Activated B cell treated with CpG ODN at 0.5 μM for 24 hours (primary cell): ENCODE results near the gene PAGE4. TPM values are rescaled to one million over a fixed set of nuclear protein-coding genes. Genes with fewer than 3 reads are reported as not detected.

Experiments
- ATAC-seq: fragments of 200-7000 bp; cut with Tn5 transposase; one replicate; pipeline ENCODE4 v1.10.0; 2021; ENCODE audit warnings: low read depth, mild to moderate bottlenecking, moderate library complexity
- CTCF ChIA-PET: fragments of 350-600 bp; sonication (Branson Sonifier 250); formaldehyde crosslinking; loops from one replicate; lab custom pipeline; 2021; ENCODE audit warnings: antibody characterized with exemption; lab: Charles Lee
- POLR2A ChIA-PET: fragments of 350-600 bp; sonication (Branson Sonifier 250); formaldehyde crosslinking; loops from one replicate; lab custom pipeline; 2021; ENCODE audit warnings: antibody characterized with exemption; lab: Charles Lee
- DNase-seq: peaks from one replicate; pipeline ENCODE4 v3.0.0; 2022
- H3K27ac Mint-ChIP-seq: one replicate; pipeline ENCODE4 v1.8.0; 2020; ENCODE audit warnings: mixed read lengths
- H3K27me3 Mint-ChIP-seq: one replicate; pipeline ENCODE4 v1.8.0; 2021; ENCODE audit warnings: mixed read lengths
- H3K36me3 Mint-ChIP-seq: one replicate; pipeline ENCODE4 v1.8.0; 2021; ENCODE audit warnings: low read depth, mixed read lengths
- H3K4me1 Mint-ChIP-seq: one replicate; pipeline ENCODE4 v1.8.0; 2021; ENCODE audit warnings: mixed read lengths
- H3K4me3 Mint-ChIP-seq: one replicate; pipeline ENCODE4 v1.8.0; 2020; ENCODE audit warnings: mild to moderate bottlenecking, mixed read lengths
- H3K9me3 Mint-ChIP-seq: one replicate; pipeline ENCODE4 v1.8.0; 2020; ENCODE audit warnings: mixed read lengths
- intact Hi-C: fragments of 100-400 bp; cut with micrococcal nuclease; formaldehyde crosslinking; loops from one replicate; pipeline ENCODE4 v1.15.1; 2024
- total RNA-seq: library from RNA; stranded (reverse); gene quantifications from 2 replicates; pipeline ENCODE4 v1.2.3, GENCODE V29; 2022
- TF ChIP-seq, protein P1 (sequence below): fragments of 200-600 bp; IDR thresholded peaks from one replicate; pipeline ENCODE4 v1.8.0; 2022; ENCODE audit warnings: antibody characterized with exemption, mild to moderate bottlenecking

PAGE4 gene, protein sequence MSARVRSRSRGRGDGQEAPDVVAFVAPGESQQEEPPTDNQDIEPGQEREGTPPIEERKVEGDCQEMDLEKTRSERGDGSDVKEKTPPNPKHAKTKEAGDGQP
- not detected in 2 replicates for total RNA-seq

DNA sequence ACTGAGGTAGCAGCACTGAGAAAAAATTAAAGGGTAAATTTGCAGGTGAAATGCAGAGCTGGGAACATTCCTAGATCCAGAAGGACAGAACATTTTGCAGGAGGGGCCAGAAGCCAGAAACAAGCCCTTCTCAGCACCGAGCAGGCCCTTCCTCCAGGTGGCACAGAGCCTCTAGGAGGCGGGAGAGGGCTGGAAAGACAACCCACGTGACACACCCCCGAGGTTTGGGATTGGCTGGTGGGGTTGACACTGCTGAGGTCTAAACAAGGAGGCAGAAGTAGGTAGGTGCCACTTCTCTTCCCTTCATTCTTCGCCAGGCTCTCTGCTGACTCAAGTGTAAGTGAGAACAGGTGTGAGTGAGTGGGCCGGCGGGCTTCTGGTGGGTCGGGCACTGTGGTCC lies at the start of gene PAGE4:
TSS of gene PAGE4 (plus strand) at position 288 of the 400 bp plus-strand sequence. CDS start 1,126 bp downstream, outside the sequence.
- no peak for ATAC-seq
- intact Hi-C loops: no loop called here
- no peaks in the 10 kb centered on the region for H3K4me1 Mint-ChIP-seq
- no peaks in the 10 kb centered on the region for H3K9me3 Mint-ChIP-seq
- ChIA-PET POLR2A (no interaction called here), CTCF (no interaction called here)
- TF ChIP-seq, protein P1, sequence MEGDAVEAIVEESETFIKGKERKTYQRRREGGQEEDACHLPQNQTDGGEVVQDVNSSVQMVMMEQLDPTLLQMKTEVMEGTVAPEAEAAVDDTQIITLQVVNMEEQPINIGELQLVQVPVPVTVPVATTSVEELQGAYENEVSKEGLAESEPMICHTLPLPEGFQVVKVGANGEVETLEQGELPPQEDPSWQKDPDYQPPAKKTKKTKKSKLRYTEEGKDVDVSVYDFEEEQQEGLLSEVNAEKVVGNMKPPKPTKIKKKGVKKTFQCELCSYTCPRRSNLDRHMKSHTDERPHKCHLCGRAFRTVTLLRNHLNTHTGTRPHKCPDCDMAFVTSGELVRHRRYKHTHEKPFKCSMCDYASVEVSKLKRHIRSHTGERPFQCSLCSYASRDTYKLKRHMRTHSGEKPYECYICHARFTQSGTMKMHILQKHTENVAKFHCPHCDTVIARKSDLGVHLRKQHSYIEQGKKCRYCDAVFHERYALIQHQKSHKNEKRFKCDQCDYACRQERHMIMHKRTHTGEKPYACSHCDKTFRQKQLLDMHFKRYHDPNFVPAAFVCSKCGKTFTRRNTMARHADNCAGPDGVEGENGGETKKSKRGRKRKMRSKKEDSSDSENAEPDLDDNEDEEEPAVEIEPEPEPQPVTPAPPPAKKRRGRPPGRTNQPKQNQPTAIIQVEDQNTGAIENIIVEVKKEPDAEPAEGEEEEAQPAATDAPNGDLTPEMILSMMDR: no peak
- peaks cover 8% of the 10 kb centered on the region for H3K27me3 Mint-ChIP-seq
- DNase-seq: no peak
- H3K36me3 Mint-ChIP-seq: no peaks in the 10 kb centered on the region
- H3K27ac Mint-ChIP-seq: no peak within 1 kb of the TSS
- H3K4me3 Mint-ChIP-seq: no peak within 1 kb of the TSS

DNA sequence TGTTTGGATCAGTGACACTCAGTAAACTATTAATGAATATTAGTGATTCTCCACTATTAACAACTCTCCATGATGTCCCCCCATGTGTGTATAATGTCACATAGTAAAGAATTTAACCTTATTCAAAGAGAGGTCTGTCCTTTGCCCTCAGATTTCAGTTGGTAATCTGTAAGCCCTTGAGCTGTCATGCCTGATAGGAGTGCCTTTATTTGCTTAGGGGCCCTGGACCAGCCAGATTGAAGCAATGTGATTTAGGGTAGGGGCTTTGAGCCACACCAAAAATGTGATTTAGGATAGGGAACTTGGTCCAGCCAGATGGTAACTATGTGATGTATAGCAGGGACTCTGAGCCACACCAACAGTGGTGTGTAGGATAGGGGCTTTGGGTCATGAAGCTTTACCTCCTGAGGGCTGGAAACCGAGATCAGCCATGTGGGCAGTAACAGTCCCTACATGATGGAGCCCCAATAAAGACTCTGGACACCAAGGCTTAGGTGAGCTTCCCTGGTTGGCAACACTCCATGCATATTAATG lies 44.3 kb upstream of the PAGE4 start:
- TF ChIP-seq, protein P1: no peak
- Mint-ChIP-seq H3K27ac (no peak overlapping the region), H3K27me3 (no peaks in the 10 kb centered on the region), H3K4me3 (no peak overlapping the region), H3K4me1 (no peaks in the 10 kb centered on the region), H3K36me3 (no peaks in the 10 kb centered on the region), H3K9me3 (no peaks in the 10 kb centered on the region)
- DNase-seq (no peak), ATAC-seq (no peak)
- intact Hi-C loops: no loop called here
- ChIA-PET CTCF (no interaction called here), POLR2A (no interaction called here)

DNA sequence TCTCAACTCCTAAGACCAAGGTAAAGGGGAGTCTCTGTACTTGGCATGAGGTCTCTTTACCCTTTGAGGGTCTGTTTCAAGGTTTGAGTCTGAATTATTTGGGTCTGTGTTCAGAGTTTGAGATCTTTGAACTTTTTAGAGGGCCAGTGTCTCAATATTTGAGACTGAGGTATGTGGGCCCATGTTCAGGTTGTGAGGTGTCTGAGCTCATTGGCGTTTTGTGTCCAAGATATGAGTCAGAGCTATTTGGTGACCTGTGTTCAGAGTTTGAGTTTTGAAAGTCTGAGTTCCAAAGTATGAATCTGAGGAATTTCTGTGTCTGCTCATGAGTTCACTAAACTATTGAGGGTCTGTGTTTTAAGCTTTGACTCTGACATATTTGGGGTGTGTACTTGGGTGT lies 36.7 kb upstream of the PAGE4 start:
- Mint-ChIP-seq H3K27me3 (no peaks in the 10 kb centered on the region), H3K4me3 (no peak overlapping the region), H3K36me3 (no peaks in the 10 kb centered on the region), H3K9me3 (no peaks in the 10 kb centered on the region), H3K27ac (no peak overlapping the region), H3K4me1 (no peaks in the 10 kb centered on the region)
- ChIA-PET POLR2A (no interaction called here), CTCF (no interaction called here)
- TF ChIP-seq, protein P1: no peak
- DNase-seq (no peak), ATAC-seq (no peak)
- intact Hi-C loops: no loop called here

DNA sequence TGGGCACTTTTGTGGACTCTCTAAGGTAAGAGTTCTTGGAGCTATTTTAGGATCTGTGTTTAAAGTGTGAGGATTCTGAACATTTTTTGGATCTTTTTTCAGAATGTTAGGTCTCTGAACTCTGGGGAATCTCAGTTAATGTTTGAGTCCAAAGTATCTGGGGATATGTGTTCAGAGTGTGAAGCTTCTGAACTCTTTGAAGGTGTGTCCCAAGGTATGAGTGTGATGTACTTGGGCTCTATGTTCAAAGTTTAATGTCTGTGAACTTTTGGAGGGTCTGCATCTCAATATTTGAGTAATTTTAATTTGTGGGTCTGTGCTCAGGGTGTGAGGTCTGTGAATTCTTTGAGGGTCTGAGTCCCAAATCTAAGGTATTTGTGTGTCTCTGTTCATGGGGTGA lies 35.4 kb upstream of the PAGE4 start:
- no peak overlapping the region for H3K27ac Mint-ChIP-seq
- CTCF ChIA-PET: no interaction called here
- H3K4me3 Mint-ChIP-seq: no peak overlapping the region
- peaks cover 4% of the 10 kb centered on the region for H3K27me3 Mint-ChIP-seq
- no peaks in the 10 kb centered on the region for H3K36me3 Mint-ChIP-seq
- TF ChIP-seq, protein P1: no peak
- no peaks in the 10 kb centered on the region for H3K4me1 Mint-ChIP-seq
- ATAC-seq: no peak
- POLR2A ChIA-PET: no interaction called here
- no peaks in the 10 kb centered on the region for H3K9me3 Mint-ChIP-seq
- intact Hi-C loops: no loop called here
- no peak for DNase-seq

DNA sequence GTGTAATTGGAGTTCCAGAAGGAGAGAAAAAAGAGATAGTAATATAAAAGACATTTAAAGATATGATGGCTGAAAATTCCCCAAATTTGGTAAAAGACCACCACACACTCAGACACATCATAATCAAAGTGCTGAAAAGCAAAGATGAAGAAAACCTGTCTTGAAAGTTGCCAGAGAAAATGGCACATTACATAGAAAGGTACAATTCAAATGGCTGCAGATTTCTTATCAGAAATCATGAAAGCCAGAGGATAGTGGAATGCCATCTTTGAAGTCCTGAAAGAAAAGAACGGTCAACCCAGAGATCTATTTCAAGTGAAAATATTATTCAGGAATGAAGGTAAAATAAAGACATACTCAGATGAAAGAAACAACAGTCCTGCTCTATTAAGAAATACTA lies 29.3 kb upstream of the PAGE4 start:
- Mint-ChIP-seq H3K36me3 (no peaks in the 10 kb centered on the region), H3K9me3 (no peaks in the 10 kb centered on the region), H3K4me1 (no peaks in the 10 kb centered on the region), H3K27ac (no peak overlapping the region), H3K27me3 (peaks cover 4% of the 10 kb centered on the region), H3K4me3 (no peak overlapping the region)
- ChIA-PET CTCF (no interaction called here), POLR2A (no interaction called here)
- ATAC-seq (no peak), DNase-seq (no peak)
- TF ChIP-seq, protein P1: no peak
- intact Hi-C loops: no loop called here
